Hippocampal formation (tissue), 2 donors: ENCODE measurements around the gene NLRP3.
"Not testable (repeated sequence)": the region's sequence is repeated elsewhere in the genome, so short reads cannot be mapped to it uniquely, and the experiment has no call there.

ENCODE experiments used
- DNase-seq, 2 donors: peaks; one replicate each; lab custom pipeline; 2025; lab: John Stamatoyannopoulos, UW

The NLRP3 gene

GRCh38 chr1:247469141-247469535 is 53.2 kb downstream of the NLRP3 start:
- DNase-seq = no peak

GRCh38 chr1:247470942-247471429 is 55.0 kb downstream of the NLRP3 start:
- not testable (repeated sequence) for DNase-seq

GRCh38 chr1:247471445-247472016 is 55.6 kb downstream of the NLRP3 start:
- DNase-seq = no peak

GRCh38 chr1:247472035-247472434 is 56.1 kb downstream of the NLRP3 start:
- no peak for DNase-seq

GRCh38 chr1:247474367-247474766 is 58.4 kb downstream of the NLRP3 start:
- no peak for DNase-seq

- no peak for DNase-seq
Observed at GRCh38 chr1:247475793-247476192, 59.8 kb downstream of the NLRP3 start.

GRCh38 chr1:247476328-247477058 is 60.5 kb downstream of the NLRP3 start:
- DNase-seq = not testable (repeated sequence)

- no peak for DNase-seq
Observed at GRCh38 chr1:247482747-247483146, 66.8 kb downstream of the NLRP3 start.

- peak in 1 of 2 donors; percentile 52 for DNase-seq
Observed at GRCh38 chr1:247487057-247487456, 71.1 kb downstream of the NLRP3 start.

- no peak for DNase-seq
Observed at GRCh38 chr1:247491328-247491727, 75.4 kb downstream of the NLRP3 start.

GRCh38 chr1:247493106-247493505 is 77.1 kb downstream of the NLRP3 start:
- DNase-seq = no peak

- no peak for DNase-seq
Observed at GRCh38 chr1:247494767-247495166, 78.8 kb downstream of the NLRP3 start.

GRCh38 chr1:247496581-247497285 is 80.8 kb downstream of the NLRP3 start:
- DNase-seq = no peak
